HG03565 (cell line): Measurements from ENCODE around the gene DZIP3.

Experiments
- ATAC-seq: cut with Tn5 transposase; IDR thresholded peaks from one replicate; pipeline ENCODE4 v1.9.1; 2021; ENCODE audit warnings: mild to moderate bottlenecking, moderate library complexity; ENCODE audit not compliant: unreplicated experiment

The DZIP3 gene, protein sequence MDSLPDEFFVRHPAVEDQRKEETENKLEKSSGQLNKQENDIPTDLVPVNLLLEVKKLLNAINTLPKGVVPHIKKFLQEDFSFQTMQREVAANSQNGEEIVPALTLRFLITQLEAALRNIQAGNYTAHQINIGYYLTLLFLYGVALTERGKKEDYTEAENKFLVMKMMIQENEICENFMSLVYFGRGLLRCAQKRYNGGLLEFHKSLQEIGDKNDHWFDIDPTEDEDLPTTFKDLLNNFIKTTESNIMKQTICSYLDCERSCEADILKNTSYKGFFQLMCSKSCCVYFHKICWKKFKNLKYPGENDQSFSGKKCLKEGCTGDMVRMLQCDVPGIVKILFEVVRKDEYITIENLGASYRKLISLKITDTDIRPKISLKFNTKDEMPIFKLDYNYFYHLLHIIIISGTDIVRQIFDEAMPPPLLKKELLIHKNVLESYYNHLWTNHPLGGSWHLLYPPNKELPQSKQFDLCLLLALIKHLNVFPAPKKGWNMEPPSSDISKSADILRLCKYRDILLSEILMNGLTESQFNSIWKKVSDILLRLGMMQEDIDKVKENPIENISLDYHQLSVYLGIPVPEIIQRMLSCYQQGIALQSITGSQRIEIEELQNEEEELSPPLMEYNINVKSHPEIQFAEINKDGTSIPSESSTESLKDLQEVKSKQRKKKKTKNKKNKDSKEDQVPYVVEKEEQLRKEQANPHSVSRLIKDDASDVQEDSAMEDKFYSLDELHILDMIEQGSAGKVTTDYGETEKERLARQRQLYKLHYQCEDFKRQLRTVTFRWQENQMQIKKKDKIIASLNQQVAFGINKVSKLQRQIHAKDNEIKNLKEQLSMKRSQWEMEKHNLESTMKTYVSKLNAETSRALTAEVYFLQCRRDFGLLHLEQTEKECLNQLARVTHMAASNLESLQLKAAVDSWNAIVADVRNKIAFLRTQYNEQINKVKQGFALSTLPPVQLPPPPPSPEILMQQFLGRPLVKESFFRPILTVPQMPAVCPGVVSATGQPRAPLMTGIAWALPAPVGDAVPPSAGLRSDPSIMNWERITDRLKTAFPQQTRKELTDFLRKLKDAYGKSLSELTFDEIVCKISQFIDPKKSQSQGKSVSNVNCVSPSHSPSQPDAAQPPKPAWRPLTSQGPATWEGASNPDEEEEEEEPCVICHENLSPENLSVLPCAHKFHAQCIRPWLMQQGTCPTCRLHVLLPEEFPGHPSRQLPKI

GRCh38 chr3:108589081-108589997, at the start of gene DZIP3, which contains the start of gene CIP2A:
Gene DZIP3, plus strand, starts transcription at chr3:108589722. Its CDS starts 15,685 bp downstream, at chr3:108605407.
Gene CIP2A, minus strand, starts transcription at chr3:108589438. Its CDS starts 63 bp downstream, at chr3:108589375.
- ATAC-seq: peak; percentile 77

DNA sequence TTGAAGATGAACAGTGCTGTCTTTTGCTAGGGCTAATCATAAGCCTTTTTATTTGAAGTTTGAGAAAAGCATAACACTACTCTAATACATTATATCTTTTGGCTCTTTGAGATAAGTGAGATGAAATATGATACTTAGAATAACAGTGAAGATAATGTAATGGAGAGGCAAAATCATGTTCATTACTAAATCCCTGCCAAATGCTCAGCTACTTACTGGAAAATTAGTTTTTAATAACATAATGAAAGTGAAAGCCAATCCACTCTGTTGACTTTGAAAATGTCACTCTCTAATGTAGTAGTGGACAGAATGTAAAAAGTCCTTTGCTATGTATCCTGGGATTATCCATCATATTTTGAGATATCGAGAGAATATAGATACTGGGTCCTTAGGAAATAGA, 43.3 kb upstream of the DZIP3 start:
- peak; percentile 33 for ATAC-seq

- peak; percentile 37 for ATAC-seq
Measured at GRCh38 chr3:108546692-108547091, 42.8 kb upstream of the DZIP3 start.

DNA sequence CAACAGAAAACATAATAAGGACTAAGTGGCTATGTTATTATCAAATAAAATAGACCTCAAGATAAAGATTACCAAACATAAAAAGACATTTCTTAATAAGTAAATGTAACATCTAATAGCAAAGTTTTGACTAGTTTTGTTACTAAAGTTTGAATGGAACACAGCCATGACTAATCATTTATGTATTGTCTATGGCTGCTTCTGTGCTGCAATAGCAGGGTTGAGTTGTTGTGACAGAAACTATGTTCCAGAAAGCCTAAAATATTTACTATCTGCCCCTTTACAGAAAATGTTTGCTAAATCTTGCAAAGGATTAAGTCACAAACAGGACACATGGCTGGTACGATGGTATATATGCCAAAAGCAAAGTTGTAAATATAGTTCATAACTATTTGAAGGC, 41.2 kb upstream of the DZIP3 start:
- no peak for ATAC-seq

DNA sequence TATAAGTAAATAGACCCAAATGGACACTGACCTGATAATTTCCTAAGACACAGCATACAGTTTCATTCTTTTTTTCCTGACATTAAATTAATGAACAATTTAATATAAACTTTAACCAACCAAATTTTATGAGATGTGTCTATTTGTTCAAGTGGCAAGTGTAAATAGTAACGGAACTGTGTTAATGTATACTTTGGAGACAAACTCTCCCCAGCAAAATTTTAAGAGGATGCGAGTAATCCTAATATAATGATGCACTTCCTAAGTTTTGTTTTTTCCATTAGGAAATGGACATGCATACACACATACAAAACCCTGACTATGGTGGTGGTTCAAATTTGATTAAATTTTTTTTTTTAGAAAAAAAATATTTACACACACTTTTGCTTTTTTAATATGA, 40.6 kb upstream of the DZIP3 start:
- no peak for ATAC-seq

DNA sequence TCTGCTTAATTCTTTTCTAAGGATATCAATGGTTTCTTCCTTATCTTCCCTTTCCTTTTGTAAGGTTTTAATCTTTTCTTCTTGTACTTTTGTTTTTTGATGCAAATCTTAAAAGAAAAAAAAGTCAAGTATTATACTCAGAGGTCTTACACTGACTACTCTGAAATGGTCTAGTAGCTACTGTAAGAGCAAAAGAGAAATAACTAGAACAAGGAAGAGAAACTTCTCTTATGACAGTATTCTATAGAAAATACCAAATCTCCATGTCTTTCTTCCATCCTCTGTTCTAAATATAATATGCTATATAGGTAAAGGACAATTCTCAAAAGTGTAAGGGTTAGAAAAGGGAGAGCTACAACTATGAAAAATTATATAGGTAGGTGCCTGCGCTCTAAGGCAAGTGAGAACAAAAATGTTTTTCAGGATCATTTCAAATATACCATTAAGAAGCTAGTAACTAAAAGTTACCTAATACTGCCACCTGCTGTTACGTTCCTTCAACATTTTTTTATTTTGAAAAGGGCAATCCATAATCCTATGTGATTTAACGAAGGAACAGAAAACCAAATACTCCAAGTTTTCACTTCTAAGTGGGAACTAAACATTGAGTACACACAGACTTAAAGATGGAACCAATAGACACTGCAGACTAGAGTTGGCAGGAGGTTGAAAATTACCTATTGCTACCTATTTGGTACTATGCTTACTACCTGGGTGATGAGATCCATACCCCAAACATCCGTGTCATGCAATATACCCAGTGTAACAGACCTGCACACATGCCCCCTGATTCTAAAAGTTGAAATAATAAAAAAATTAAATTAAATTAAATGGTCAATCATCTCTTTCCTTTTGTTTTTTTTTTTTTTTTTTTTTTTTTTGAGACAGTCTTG, 37.0 kb upstream of the DZIP3 start:
- ATAC-seq: peak; percentile 51

- no peak for ATAC-seq
Measured at GRCh38 chr3:108554229-108554628, 35.3 kb upstream of the DZIP3 start.

DNA sequence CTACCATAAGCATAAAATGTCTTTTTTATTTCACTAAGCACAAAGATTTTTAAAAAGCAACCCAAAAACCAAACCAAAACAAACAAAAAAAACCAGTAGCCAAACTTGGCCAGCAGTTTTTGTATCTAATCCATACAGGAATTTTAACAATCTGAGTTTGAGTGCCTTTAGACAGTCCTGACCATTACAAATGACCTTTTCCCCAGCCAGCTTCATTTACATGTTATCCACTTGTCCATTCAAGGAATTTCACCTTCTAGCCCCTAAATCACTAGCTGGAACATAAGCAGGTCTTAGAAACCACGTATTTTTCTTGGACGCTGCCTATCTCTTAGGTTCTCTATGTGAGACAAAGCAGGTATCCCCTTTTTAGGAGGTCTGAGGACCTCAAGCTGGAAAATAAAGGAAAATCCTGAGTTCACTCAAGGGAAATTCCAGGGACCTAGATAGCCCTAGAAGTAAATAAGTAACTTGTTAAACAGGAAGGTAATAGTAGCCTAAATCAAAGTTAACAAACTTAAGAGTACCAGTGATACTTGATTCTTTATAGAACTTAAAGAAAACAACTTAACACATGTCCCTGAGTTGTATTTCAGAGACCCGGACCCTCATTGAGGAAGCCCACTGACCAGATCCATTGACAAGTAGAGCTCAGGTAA, 34.5 kb upstream of the DZIP3 start:
- ATAC-seq: no peak

DNA sequence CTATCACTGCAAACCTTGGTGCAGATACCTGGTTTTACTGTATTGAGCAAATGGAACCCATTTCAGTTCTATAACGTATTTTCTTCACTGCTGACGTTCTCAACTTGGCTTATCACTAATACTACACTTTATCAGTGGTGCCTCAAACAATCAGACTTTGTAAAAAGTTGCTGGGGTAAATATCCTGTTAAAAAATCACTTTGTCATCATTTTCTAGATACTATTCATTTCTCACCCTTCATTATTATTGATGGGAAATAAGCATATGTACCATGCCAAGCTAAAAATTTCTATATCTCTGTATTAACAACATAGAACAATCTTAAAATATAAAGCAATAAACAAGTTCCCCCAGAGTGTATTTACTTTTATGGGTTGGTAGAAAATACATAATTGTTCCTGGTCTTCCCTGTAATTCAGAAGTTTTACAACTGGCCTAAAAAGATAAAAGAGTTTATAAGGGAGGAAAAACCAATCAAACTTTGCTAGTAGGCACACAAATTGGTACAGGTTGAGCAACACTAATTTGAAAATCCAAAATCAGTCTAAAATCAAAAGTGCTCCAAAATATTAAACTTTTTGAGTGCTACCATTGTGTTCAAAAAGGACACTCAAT, 33.4 kb upstream of the DZIP3 start:
- ATAC-seq: no peak

GRCh38 chr3:108562565-108562964, 27.0 kb upstream of the DZIP3 start:
- no peak for ATAC-seq

GRCh38 chr3:108564564-108564963, 25.0 kb upstream of the DZIP3 start:
- ATAC-seq: no peak

GRCh38 chr3:108565506-108565905, 24.0 kb upstream of the DZIP3 start:
- no peak for ATAC-seq

- no peak for ATAC-seq
Measured at GRCh38 chr3:108566599-108566998, 22.9 kb upstream of the DZIP3 start.

DNA sequence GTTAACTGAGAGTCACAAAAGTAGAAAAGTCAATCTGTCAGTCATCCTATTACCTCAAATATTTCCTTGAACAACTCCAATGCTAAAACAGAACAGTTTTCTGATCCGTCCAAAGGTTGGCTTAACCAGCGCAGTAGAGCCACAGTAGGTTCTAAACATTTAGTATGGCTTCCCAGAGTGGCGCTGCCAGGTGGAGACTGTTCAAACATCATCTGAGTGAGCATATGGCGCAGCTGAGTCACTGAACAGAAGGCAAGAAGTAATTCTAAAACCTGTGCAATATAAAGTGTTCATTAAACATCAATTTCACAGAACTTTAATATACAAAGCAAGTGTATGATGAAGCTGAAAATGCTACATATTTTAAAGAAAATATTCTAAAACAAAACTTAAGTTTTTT, 20.2 kb upstream of the DZIP3 start:
- ATAC-seq: no peak

GRCh38 chr3:108578064-108578463, 11.5 kb upstream of the DZIP3 start:
- no peak for ATAC-seq

- ATAC-seq: no peak
Measured at GRCh38 chr3:108588601-108589000, 921 bp upstream of the DZIP3 start.

DNA sequence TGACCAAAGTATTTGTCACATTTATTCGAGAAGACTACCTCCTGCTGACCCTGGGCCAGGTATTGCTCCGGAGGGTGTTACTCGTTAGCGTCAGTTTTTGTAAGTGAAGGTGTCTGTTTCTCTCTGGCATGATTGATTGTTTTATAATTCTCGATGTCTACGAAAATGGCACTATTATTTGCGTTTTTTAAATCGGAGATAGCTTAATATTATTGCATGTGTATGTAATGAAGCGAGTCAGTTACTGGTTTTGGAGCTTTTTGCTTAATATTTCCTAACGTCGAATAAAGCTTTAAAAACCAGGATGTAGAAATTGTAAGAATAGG, 439 bp downstream of the DZIP3 start:
- ATAC-seq: no peak

DNA sequence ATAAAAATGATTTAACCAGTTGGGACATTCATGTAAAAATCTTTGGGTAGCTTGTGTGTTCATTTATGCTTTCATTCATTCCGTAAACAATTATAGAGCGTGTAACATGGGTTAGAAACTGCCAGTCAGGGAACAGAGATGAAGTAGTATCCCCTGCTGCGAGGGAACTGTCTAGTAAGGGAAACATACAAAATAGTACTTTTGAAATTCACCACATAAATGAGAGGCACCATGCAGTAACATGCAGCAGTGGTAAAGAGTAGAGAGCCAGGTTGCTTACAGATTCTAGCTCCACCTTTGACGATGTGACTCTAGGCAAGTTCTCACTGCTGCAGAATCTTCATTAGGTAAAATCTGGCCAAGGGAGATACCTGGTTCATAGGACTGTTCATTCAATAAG, 938 bp downstream of the DZIP3 start:
- ATAC-seq: no peak
